Measurements from ENCODE around the gene MICU2.

Gene MICU2

DNA sequence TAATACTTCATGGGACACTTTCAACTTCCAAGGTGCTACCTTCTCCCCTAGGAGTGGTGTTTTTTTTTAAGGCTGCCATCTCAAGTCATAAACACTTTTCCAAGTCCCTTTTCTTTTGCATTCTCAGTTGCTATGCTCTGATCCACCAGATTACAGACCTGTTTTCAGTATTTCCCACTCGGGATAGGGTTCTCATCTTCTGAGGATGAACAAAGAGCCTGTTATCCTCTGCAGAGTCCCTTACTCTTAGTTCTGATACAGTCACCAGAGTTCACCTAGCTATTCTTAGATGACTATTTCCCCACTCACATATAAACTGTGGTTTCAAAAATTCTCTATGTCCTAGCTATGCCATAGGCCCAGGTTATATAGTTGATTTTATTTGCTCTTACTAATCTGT is 160.8 kb downstream of the MICU2 start:
- Histone ChIP-seq H3K9me3 (ENCODE audit: low read length) (peaks cover 9% of the 10 kb centered on the region; the same call in 1 of the 2 replicates), H3K27ac (ENCODE audit: low read depth, low read length, poor library complexity, severe bottlenecking) (no peak overlapping the region), H3K4me3 (ENCODE audit: low read depth, low read length, poor library complexity, severe bottlenecking) (no peak overlapping the region), H3K79me2 (ENCODE audit: insufficient read depth, low read length) (peaks cover 73% of the 10 kb centered on the region), H4K20me1 (ENCODE audit: insufficient read depth, low read length) (0 out of 2 replicates have a peak, but pooled peaks cover 2% of the 10 kb centered on the region), H3K9ac (ENCODE audit: low read length) (no peak overlapping the region), H3K4me1 (ENCODE audit: insufficient read depth, low read length, severe bottlenecking) (no peaks in the 10 kb centered on the region), H3K36me3 (ENCODE audit: insufficient read depth, low read length) (no peaks in the 10 kb centered on the region), H3K4me2 (ENCODE audit: low read length) (no peak overlapping the region), H2AFZ (ENCODE audit: low read length) (no peak overlapping the region), H3F3A (ENCODE audit: insufficient read depth, low read length) (no peaks in the 10 kb centered on the region), H3K9me2 (ENCODE audit: low read depth, low read length) (no peaks in the 10 kb centered on the region), H3K27me3 (ENCODE audit: insufficient read depth, low read length) (no peaks in the 10 kb centered on the region)
- TF ChIP-seq, protein P1, sequence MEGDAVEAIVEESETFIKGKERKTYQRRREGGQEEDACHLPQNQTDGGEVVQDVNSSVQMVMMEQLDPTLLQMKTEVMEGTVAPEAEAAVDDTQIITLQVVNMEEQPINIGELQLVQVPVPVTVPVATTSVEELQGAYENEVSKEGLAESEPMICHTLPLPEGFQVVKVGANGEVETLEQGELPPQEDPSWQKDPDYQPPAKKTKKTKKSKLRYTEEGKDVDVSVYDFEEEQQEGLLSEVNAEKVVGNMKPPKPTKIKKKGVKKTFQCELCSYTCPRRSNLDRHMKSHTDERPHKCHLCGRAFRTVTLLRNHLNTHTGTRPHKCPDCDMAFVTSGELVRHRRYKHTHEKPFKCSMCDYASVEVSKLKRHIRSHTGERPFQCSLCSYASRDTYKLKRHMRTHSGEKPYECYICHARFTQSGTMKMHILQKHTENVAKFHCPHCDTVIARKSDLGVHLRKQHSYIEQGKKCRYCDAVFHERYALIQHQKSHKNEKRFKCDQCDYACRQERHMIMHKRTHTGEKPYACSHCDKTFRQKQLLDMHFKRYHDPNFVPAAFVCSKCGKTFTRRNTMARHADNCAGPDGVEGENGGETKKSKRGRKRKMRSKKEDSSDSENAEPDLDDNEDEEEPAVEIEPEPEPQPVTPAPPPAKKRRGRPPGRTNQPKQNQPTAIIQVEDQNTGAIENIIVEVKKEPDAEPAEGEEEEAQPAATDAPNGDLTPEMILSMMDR (IDR thresholded peaks at IDR 0.05; ENCODE audit: low read length): no peak
- TF ChIP-seq EZH2 (IDR thresholded peaks at IDR 0.05; ENCODE audit: borderline replicate concordance, low read length): no peak
